ENCODE data around the gene MIEF2.
"Not testable (repeated sequence)": the region's sequence is repeated elsewhere in the genome, so short reads cannot be mapped to it uniquely, and the experiment has no call there.

Gene MIEF2, protein sequence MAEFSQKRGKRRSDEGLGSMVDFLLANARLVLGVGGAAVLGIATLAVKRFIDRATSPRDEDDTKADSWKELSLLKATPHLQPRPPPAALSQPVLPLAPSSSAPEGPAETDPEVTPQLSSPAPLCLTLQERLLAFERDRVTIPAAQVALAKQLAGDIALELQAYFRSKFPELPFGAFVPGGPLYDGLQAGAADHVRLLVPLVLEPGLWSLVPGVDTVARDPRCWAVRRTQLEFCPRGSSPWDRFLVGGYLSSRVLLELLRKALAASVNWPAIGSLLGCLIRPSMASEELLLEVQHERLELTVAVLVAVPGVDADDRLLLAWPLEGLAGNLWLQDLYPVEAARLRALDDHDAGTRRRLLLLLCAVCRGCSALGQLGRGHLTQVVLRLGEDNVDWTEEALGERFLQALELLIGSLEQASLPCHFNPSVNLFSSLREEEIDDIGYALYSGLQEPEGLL

DNA sequence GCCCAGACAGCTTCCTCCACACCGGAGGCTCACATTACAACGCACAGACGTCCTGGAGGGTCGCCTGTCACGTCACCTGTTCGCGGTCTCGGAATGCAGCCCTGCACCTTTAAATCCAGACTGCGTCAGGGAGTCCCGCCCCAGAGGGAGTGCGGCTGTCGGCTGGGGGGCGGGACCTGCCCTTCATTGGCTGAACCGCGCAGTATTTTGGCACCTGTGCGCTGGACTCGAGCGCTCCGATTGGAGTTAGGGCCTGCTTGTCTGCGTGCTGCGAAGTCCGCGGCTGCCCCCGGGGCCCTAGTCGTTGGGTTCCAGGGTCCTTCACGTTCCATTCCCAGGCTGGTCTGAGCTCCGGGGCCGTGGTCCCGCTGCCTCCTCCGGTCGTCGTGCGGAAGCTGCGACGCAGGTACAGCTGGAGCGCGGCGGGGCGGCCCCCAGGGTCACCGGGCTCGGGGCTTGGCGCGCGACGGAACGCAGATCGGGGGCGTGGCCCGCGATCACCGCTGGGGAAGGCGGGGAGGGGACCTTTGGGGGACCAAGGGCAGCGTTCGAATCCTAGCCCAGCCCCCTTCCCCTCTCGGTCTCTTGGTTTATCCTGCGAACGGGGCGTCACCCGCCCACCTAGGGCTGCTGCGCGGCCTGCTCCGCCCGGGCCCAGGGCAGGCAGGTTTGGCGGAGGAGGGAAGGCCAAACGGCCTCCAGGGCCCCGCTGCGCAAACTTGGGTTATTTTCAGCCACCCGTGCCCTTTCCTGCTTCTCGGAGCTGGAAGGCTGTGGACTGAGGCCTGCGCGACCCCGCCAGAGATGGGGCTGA, at the start of gene MIEF2:
TSS of gene MIEF2 (plus strand) at position 331 of the 814 bp plus-strand sequence. CDS start 2,059 bp downstream, outside the sequence.
- peak; percentile 94 for DNase-seq

DNA sequence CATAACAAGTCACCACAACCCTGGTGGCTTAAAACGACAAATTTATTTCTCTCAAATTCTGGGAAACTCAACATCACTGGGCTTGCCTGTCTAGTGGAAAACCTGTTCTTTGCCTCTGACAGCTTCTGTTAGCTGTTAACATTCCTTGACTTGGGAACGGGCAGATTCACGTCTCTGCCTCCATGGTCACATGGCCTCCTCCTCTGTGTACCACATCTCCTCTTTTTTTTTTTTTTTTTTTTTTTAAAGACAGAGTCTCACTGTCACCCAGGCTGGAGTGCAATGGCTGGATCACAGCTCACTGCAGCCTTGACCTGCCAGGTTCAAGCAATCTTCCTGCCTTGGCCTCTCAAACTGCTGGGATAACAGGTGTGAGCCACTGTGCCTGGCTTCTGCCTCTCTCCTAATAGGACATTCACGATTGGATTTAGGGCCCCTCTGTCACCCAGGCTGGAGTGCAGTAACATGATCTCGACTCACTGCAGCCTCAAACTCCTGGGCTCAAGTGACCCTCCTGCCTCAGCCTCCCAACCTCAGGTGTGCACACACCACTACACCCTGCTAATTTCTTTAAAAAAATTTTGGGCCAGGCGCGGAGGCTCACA, 46.7 kb upstream of the MIEF2 start:
- no peak for DNase-seq

DNA sequence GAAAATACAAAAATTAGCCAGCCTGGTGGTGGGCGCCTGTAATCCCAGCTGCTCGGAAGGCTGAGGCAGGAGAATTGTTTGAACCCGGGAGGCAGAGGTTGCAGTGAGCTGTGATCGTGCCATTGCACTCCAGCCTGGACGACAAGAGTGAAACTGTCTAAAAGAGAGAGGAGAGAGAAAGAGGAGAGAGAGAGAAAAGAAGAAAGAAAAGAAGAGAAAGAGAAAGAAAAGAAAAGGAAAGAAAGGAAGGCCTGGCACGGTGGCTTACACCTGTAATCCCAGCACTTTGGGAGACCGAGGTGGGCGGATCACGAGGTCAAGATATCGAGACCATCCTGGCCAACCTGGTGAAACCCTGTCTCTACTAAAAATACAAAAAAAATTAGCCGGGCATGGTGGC, 43.6 kb upstream of the MIEF2 start:
- not testable (repeated sequence) for DNase-seq

DNA sequence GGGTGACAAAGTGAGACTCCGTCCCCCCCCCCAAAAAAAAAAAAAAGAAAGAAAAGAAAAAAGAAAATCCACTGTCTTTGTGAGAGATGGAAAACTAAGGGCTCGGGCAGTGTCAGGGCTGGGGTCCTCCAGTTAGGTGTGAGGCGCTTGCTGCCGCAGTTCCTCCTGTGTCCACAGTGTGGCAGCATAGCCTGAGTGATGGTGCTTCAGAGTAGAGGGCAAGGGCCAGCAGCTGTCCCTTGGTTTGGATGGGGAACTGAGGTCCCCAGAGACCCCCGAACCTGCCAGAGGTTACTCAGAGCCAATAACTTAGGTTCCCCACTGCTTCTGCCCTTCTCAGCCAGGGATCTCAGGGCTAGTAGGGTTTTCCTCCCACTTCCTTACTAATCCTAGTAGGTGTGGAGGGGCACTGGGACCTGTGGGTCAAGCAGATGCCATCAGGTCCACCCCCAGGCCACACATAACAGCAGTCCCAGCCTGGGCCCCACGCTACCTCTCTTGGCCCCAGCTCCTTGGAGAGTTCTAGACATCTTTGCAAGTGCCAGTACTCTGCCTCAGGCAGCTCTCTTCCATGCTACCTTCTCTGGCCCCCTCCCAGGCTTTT, 42.9 kb upstream of the MIEF2 start:
- DNase-seq = peak; percentile 71

DNA sequence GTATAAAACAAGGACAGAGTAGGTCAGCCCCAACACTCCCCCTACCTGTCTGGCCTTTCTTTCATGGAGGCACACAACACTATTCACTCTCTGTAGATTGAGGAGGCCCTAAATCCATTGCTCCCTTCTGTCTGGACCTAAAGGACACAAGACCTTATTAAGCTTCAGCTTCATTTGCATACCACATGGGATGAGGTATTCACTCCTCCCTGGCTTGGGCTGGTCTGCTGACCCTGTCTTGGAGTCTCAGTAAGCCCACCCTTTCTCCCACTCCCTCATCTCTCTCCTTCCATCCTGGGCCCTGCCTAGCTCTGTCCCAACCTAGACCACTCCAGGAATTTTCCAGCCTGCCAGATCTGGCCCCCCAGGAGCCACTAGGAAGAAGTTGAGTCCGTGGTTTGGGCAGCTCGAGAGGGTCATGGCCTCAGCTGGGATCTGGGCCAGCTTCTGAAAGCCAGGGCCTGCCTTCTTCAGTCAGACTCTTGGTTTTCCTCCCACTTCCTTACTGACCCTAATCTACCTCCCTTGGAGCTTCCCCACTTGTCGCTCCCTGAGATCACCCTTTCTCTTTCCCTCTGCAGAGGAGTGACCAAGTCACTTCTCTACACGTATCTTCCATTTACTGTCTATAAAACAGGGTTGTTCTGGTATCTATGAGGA, 41.6 kb upstream of the MIEF2 start:
- no peak for DNase-seq

DNA sequence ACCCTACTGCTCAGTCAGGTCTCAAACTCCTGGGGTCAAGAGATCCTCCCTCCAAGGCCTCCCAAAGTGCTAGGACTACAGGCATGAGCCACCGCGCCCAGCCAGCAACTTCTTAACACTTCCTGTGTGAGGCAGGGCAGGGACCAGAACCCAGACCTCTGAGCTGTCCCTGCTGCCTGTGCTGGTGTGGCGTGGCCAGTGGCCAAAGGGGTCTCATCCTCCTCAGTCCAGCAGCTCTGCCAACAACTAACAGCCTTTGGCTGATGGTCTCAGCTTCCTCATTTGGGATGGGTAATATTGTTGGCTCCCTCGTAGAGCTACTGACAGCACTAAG, 36.4 kb upstream of the MIEF2 start:
- DNase-seq = no peak

DNA sequence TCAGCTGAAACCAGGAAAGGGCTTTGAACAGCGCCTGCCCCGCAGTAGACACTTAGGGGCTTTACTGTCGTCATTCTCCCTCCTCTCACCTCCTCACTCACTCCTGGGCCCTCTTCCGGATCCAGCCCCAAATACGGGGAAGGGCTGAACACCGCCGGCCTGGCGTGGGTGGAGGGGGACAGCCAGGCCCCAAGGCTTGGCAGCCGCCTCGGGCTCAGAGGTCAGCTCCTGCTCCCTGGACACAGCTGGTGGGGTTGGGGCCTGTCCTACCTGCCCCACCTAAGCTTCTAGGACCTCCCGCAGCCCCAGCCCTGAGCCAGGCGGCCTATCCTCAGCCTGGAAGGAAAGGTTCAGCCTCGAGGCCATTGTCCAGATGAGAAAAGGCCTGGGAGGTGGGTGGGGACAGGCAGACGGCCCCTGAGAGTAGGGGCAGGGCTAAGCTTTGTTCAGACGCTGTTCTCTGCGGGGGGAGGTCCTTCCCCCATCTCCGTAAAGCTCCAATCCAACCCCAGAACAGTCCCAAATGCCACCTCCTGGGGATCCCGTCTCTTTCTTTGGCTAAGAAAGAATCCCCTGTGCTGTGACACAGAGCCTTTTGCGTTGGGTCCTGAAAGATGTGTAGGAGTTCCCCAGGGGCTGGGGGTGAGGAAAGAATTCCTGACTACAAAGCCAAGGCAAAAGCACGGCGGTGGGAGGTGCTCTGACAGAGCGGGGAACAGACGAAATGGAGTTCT, 35.9 kb upstream of the MIEF2 start:
- no peak for DNase-seq

DNA sequence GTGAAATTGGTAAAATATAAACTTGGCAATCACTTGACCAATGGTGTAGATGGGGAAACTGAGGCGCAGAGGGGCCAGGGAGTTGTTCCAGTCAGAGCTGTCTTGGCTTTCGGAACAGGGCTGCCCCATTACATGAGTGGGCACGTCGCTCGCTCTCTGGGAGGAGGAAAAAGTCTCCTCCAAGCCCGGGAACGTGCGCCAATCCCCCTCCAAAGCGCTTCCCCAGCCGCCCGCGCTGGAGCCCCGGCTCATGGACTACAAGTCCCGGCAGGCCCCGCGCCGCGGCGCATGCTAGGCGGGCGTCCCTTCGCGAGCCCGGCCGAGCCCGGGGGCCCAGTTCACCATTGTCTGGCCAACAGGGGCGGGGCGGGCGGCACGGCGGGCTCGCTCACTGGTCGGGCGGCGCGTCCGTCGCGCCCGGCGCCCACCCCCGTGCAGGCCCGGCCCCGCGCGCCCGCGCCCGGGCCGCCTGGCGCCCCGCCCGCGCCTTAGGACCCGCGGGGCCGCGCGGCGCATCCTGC, 35.3 kb upstream of the MIEF2 start, which contains the start of gene LLGL1:
TSS of gene LLGL1 (plus strand) at position 515 of the 521 bp plus-strand sequence. CDS start 48 bp downstream, outside the sequence.
- DNase-seq = peak; percentile 93

DNA sequence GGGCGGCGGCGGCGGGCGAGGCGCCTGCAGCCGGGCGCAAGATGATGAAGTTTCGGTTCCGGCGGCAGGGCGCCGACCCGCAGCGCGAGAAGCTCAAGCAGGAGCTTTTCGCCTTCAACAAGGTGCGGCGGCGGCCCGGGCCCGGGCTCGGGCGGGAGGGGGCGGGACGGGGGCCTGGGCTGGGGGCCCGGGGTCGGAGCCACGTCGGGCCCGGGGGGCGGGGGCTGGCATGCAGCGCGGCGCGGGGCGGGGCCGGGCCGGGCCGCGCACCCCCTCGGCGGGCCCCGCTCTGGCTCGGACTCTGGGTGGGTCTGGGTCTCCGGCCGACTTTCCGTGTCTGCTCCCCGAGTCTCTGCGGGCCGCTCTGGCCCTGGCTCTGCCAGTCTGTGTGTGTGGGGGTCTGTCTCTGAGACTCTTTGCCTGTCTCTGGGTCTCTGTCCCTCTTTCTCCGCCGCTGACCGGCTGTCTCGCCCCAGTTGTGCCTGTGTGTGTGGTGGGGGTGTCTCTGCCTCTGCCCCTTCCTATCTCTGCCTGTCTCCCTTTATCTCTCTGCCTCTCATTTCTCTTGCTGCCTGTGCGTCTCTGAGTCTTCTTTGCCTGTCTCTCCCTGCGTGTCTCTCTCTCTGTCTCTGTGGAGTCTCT, 34.7 kb upstream of the MIEF2 start:
- peak; percentile 47 for DNase-seq

DNA sequence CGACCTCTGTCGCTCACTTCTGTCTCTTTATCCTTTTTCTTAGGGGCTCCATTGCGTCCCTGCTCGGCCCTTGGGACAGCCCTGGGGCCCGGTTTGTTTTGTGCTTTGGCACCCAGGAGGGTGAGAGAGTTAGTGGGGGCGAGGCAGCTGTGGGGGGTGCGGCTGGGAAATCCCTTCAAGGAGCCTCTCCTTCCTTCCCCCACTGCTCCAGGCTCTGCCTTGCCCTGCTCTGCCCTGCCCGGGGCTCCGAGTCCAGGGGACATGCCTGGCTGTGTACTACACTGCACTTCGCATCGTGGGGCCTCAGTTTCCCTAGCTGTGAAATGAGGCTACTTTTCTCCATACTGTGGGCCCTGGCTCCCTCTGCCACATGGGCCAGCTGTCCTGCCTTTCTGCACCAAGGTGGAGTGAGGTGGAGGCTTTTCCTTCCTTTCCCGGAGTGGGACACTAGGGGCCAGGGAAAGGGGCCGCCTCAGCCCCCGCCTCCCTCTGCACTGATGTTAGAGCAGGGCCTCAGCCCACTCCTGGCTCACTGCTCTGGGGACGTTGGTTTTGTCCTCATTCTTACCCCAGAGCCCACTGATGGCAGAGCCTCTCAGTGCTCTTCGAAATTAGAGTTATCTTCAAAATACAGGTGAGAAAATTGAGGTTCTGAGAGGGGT, 34.0 kb upstream of the MIEF2 start:
- no peak for DNase-seq

DNA sequence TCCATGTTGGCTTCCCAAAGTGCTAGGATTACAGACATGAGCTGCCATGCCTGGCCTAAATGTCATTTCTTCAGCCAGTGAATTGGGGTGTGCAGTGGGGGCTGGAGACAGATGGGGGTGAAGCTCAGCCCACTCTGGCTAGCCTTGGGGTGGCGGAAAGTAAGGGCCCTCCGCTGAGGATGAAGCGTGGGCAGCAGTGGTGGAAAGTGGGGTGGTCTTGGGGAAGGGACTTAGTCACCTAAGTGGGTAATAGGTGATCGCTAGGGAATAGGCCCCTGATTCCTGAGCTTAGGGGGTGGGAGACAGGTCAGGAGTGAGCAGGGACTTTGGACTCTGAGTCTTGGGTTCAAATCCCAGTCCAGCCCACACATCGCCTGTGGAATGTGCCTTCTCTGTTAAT, 32.8 kb upstream of the MIEF2 start:
- DNase-seq = no peak

DNA sequence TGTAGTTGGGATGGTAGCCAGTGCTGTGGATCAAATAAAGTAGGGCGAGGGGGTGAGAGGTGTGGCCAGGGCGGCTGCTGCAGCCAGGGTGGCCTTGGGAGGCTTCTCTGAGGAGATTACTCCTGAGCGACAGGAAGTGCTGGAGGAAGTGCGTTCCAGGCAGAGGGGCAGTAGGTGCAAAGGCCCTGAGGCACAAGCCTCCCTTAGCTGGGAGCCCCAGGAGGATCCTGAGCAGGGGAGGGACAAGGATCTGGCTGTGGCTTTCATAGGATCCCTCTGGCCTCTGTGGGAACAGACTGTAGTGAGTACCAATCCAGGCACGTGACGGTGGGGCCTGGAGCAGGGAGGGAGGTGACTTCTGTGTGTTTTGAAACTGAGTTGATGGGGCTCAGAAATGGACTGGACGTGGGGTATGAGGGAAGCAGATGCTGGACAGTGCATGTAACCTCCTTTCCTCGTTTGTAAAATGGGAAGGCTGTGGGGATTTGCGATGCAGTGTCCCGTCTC, 32.2 kb upstream of the MIEF2 start:
- DNase-seq = no peak

DNA sequence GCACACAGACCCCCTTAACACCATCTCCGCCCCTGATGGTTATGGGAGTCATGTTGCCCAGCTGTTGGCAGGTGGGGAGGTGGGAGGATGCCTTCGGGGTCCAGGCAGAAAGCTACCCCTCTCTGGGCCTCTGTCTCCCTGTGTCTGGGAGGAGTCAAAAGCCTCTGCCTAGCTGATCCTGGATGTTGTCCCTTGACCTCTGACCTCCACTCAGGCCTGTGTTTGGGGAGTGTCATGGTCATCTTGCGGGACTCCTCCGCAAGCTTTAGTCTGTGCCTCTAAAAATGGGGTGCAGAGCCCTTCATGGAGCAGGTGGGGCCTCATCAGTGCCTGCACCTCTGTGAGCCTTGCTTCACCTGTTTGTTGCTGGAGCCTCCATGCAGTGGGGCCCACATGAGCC, 31.2 kb upstream of the MIEF2 start:
- DNase-seq = no peak

DNA sequence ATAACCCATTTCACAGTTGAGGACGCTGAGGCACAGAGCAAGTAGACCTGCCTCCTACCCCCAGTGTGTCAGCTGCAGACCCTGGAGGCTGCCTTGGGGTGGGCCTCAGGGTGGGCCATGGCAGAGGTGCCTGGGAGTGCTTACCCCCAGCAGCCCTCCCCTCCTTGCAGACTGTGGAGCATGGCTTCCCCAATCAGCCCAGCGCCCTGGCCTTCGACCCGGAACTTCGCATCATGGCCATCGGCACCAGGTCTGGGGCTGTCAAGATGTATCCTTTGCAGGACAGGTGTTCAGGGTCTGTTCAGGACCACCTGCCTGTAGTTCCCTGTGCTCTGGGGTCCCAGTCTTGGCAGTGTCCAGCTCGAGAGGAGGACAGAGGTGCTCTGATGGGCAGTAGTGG, 30.7 kb upstream of the MIEF2 start:
- DNase-seq = no peak

DNA sequence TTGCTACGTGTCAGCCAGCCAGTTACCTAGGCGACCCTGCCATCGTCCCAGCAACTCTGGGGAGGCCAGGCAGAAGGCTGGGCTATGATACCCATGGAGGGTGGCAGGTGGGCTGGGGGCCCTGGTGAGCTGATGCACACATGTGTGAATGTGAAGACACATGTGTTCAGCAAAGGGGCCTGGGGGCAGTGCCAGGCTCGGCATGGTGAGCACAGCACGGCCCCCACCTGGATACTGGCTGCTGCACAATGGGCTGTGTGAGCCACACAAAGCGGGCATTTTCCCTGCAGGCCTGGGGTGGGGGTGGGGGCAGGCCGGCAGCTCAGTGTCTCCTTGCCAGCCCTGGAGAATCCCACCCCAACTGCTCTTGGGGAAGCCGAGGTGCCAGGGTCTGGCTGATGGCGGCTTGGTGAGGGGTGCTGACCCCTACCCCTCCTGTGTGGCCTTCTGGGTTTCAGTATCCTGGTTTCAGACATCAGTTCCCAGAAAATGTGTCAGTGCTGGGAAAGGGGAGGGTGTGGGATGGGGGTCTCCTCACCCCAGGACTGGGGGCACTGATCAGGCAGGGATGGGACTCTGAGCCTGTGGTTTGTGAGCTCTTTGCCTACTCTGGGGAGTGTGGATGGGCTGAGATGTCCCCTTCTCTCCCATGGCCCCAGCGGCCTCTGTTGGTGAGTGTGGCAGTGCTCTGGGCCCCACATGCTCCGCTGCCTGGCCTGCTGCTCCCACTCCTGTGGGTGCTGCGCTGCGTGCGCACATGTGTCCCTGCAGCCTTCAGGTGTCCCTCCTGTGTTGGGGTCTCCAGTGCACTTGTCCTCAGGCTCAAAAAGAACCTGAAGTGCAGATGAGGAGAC, 29.9 kb upstream of the MIEF2 start:
- DNase-seq = no peak

DNA sequence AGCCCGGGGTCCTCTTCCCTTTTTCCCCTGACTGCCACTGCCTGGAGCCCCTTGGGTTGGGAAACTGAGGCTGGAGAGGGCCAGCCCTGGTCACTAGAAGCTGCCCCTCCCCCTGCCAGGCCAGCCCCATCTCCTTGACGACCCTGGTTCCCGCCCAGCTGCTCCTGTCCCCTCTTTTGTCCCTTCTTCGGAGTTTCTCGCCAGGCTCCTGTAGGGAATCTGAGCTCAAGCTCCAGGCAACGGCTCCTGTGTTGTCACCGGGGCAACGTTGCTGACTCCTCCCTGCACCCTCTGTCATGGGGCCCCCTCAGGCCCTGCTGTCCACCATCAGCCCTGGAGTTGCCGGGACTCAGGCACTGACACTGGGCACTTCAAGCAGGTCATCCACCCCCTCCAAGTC, 29.3 kb upstream of the MIEF2 start:
- DNase-seq = no peak

DNA sequence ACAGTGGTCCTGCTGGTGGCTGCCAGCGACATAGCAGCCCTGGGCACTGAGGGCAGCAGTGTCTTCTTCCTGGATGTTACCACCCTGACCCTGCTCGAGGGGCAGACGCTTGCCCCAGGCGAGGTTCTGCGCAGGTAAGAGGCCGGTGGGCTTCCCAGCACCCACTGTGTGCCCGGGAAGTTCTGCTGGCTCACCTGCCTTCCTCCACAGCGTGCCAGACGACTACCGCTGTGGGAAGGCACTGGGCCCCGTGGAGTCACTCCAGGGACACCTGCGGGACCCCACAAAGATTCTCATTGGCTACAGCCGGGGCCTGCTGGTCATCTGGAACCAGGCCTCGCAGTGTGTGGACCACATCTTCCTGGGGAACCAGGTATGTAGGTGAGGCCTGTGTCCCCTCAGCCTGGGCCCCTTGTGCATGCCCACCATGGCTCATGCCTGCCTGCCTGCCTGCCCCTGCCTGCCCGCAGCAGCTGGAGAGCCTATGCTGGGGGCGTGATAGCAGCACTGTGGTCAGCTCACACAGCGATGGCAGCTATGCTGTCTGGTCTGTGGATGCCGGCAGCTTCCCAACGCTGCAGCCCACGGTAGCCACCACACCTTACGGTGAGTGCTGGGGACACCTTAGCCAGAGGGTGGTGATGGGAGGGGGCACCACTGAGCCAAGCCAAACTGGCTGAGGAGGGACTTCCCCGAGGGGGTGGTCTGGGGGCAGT, 26.5 kb upstream of the MIEF2 start:
- no peak for DNase-seq

DNA sequence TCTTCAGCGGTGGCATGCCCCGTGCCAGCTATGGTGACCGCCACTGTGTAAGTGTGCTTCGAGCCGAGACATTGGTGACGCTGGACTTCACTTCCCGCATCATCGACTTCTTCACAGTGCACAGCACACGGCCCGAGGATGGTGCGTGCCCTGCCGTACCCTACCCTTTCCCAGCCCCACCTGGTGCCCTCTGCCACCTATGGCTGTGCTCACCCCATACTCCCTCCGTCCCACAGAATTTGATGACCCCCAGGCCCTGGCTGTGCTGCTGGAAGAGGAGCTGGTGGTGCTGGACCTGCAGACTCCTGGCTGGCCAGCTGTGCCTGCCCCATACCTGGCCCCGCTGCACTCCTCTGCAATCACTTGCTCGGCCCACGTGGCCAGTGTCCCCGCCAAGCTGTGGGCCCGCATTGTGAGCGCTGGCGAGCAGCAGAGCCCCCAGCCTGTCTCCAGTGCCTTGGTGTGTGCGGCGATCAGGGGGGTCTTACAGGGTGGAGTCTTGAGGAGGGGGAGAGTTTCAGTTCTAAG, 25.5 kb upstream of the MIEF2 start:
- DNase-seq = no peak
